ENCODE data around the gene OR10J4. TPM values are rescaled to one million over a fixed set of nuclear protein-coding genes. Genes with fewer than 3 reads are reported as not detected.

The OR10J4 gene
- total RNA-seq, 2 donors from 2014 or later: not detected

DNA sequence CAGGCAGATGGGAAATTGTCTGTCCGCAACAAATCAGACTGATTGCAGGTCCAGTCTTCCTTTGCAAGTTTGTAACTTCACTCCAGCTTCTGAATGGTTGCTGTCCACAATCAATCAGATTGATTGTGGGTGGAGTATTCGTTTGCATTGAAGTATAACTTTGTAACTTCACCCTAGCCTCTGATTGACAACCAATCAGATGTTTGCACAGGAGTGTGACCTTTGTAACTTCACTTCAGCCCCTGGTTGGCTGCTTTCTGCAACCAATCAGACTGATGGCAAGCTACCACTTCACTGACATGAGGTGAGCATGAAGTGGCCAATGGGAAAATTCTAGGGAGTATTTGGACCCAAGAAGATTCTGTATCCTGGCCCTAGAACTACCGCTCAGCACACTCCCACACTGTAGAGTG is 33.2 kb downstream of the OR10J4 start:
- Histone ChIP-seq H3K4me3 (ENCODE audit: low read length) (no peak overlapping the region), H3K4me1 (ENCODE audit: control insufficient read depth, insufficient read depth, low read length) (no peaks in the 10 kb centered on the region), H3K9ac (ENCODE audit: extremely low read depth, low read length, poor library complexity, severe bottlenecking) (no peak overlapping the region), H3K9me3 (ENCODE audit: control insufficient read depth, low read length) (peaks cover 7% of the 10 kb centered on the region), H3K27me3 (ENCODE audit: control insufficient read depth, insufficient read depth, low read length, poor library complexity, severe bottlenecking) (no peaks in the 10 kb centered on the region), H3K27ac (ENCODE audit: low read depth, low read length) (no peak overlapping the region), H3K36me3 (ENCODE audit: control insufficient read depth, insufficient read depth, low read length) (no peaks in the 10 kb centered on the region)
- Mint-ChIP-seq H3K36me3 (ENCODE audit: low read depth) (no peaks in the 10 kb centered on the region), H3K27ac (no peak overlapping the region), H3K4me1 (no peaks in the 10 kb centered on the region), H3K27me3 (ENCODE audit: insufficient read depth) (no peaks in the 10 kb centered on the region), H3K9me3 (peaks cover 63% of the 10 kb centered on the region), H3K4me3 (no peak overlapping the region)
- 87 to 94% methylated on average over 2 to 3 of the region's 3 CpGs for WGBS, 2 experiments (ENCODE audit: insufficient coverage in 1 of 2, insufficient read length in 1 of 2)
- TF ChIP-seq, protein P1, sequence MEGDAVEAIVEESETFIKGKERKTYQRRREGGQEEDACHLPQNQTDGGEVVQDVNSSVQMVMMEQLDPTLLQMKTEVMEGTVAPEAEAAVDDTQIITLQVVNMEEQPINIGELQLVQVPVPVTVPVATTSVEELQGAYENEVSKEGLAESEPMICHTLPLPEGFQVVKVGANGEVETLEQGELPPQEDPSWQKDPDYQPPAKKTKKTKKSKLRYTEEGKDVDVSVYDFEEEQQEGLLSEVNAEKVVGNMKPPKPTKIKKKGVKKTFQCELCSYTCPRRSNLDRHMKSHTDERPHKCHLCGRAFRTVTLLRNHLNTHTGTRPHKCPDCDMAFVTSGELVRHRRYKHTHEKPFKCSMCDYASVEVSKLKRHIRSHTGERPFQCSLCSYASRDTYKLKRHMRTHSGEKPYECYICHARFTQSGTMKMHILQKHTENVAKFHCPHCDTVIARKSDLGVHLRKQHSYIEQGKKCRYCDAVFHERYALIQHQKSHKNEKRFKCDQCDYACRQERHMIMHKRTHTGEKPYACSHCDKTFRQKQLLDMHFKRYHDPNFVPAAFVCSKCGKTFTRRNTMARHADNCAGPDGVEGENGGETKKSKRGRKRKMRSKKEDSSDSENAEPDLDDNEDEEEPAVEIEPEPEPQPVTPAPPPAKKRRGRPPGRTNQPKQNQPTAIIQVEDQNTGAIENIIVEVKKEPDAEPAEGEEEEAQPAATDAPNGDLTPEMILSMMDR (conservative IDR thresholded peaks at IDR 0.05): no peak
- DNase-seq: no peak

DNA sequence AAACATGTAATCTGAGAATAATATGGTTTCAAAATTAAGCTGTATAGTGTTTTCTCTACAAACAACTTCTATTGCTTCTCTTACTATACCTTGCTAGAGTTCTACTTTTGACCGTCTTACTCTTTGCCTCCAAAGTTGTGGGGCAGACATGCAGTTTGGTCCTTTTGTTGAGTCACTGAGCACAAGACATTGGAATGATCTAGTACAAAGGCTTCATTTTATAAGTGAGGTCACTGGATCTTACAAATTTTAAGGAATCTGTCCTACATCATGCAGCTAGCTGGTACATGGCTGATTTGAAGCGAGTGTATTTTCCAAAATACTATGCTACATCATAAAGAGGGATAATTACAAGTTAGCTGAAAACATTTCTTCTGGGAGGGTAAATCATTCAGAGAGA is 36.3 kb downstream of the OR10J4 start:
- H3K9me3 Mint-ChIP-seq: peaks cover 43% of the 10 kb centered on the region
- Histone ChIP-seq H3K27me3 (ENCODE audit: control insufficient read depth, insufficient read depth, low read length, poor library complexity, severe bottlenecking) (no peaks in the 10 kb centered on the region), H3K4me1 (ENCODE audit: control insufficient read depth, insufficient read depth, low read length) (no peaks in the 10 kb centered on the region), H3K9me3 (ENCODE audit: control insufficient read depth, low read length) (no peaks in the 10 kb centered on the region), H3K9ac (ENCODE audit: extremely low read depth, low read length, poor library complexity, severe bottlenecking) (no peak overlapping the region), H3K4me3 (ENCODE audit: low read length) (no peak overlapping the region), H3K27ac (ENCODE audit: low read depth, low read length) (no peak overlapping the region), H3K36me3 (ENCODE audit: control insufficient read depth, insufficient read depth, low read length) (no peaks in the 10 kb centered on the region)
- H3K4me3 Mint-ChIP-seq: no peak overlapping the region
- H3K36me3 Mint-ChIP-seq (ENCODE audit: low read depth): no peaks in the 10 kb centered on the region
- no peaks in the 10 kb centered on the region for H3K27me3 Mint-ChIP-seq (ENCODE audit: insufficient read depth)
- H3K4me1 Mint-ChIP-seq: no peaks in the 10 kb centered on the region
- no peak overlapping the region for H3K27ac Mint-ChIP-seq
- 87 to 100% methylated on average over 1 to 2 of the region's 2 CpGs for WGBS, 2 experiments (ENCODE audit: insufficient coverage in 1 of 2, insufficient read length in 1 of 2)
- TF ChIP-seq, protein P1 (conservative IDR thresholded peaks at IDR 0.05): no peak
- no peak for DNase-seq

DNA sequence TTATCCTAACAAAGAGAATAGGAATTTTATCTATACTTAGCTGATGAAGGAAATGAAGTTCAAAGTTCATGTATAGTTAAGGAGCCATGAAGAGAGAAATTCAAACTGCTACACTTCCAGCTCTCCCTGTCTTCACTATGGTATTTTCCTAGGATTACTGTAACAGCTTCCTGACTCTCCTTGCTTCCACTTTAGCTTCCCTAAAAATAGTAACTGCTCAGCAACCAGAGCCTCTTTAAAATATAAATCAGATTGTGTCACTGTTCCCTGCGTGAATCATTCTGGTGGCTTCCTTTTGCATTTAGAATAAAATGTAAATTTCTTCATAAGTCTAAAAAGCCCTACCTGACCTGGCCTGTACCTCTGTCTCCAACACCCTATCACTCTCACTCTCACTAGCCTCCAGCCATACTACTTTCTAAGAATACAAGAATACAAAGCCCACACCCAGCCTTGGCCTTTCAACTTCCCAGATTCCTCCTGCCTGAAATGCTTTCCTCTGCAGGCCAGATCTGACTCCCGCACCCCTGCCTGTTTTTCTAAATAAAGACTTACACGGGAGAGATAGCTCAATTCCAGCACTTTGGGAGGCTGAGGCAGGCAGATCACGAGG is 38.0 kb downstream of the OR10J4 start:
- no peak overlapping the region for H3K4me3 Mint-ChIP-seq
- no peak overlapping the region for H3K4me3 ChIP-seq (ENCODE audit: low read length)
- no peak overlapping the region for H3K27ac ChIP-seq (ENCODE audit: low read depth, low read length)
- DNase-seq: no peak
- no peak overlapping the region for H3K27ac Mint-ChIP-seq
- no peaks in the 10 kb centered on the region for H3K36me3 Mint-ChIP-seq (ENCODE audit: low read depth)
- no peaks in the 10 kb centered on the region for H3K27me3 ChIP-seq (ENCODE audit: control insufficient read depth, insufficient read depth, low read length, poor library complexity, severe bottlenecking)
- no peaks in the 10 kb centered on the region for H3K27me3 Mint-ChIP-seq (ENCODE audit: insufficient read depth)
- TF ChIP-seq, protein P1 (conservative IDR thresholded peaks at IDR 0.05): no peak
- H3K9me3 Mint-ChIP-seq: peaks cover 36% of the 10 kb centered on the region
- no peak overlapping the region for H3K9ac ChIP-seq (ENCODE audit: extremely low read depth, low read length, poor library complexity, severe bottlenecking)
- H3K4me1 ChIP-seq (ENCODE audit: control insufficient read depth, insufficient read depth, low read length): no peaks in the 10 kb centered on the region
- 78 to 81% methylated on average over 3 to 4 of the region's 4 CpGs for WGBS, 2 experiments (ENCODE audit: insufficient coverage in 1 of 2, insufficient read length in 1 of 2)
- no peaks in the 10 kb centered on the region for H3K36me3 ChIP-seq (ENCODE audit: control insufficient read depth, insufficient read depth, low read length)
- no peaks in the 10 kb centered on the region for H3K4me1 Mint-ChIP-seq
- no peaks in the 10 kb centered on the region for H3K9me3 ChIP-seq (ENCODE audit: control insufficient read depth, low read length)

Data from endodermal cell (in vitro differentiated cells).